GM13977 (cell line): ENCODE data around the gene SCARB1.

Experiments used
- DNase-seq: peaks from one replicate; pipeline ENCODE4 v3.0.0; 2012; ENCODE audit warnings: low spot score
- in situ Hi-C: fragments of 300-500 bp; cut with MboI; formaldehyde crosslinking; loops from one replicate; pipeline ENCODE4 v1.12.0; 2022; ENCODE audit warnings: low sequenced_read_pairs, low pct_unique_long_range_greater_than_20kb, mixed read lengths, inconsistent platforms; ENCODE audit not compliant: unreplicated experiment
- TF ChIP-seq, protein P1 (sequence below): IDR thresholded peaks from 2 replicates; pipeline ENCODE4 v1.5.1; 2012; ENCODE audit warnings: mild to moderate bottlenecking, control low read depth; ENCODE audit not compliant: insufficient read depth; ENCODE audit errors: extremely low read depth, missing control alignments

Gene SCARB1

DNA sequence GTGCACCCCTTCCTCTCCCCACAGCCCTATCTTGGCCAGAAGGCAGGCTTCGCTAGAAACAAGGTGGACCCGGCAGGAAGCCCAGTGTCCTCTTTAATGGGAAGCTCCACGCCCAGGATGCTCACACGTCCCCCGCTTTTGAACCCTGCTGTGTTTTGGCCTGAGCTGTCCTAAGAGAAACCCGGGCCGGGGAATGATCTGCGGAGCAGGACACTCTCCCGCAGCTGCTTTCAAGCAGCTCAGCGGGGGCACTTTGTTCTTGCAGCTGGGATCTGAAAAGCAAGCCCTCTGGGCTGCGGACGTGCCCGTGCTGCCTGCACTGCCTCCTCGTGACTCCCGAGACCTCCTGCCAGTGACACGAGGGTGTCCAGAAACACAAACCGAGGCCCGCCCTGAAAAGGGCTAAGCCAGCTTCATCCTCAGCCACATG, 30.0 kb downstream of the SCARB1 start:
- no peak for DNase-seq
- TF ChIP-seq, protein P1, sequence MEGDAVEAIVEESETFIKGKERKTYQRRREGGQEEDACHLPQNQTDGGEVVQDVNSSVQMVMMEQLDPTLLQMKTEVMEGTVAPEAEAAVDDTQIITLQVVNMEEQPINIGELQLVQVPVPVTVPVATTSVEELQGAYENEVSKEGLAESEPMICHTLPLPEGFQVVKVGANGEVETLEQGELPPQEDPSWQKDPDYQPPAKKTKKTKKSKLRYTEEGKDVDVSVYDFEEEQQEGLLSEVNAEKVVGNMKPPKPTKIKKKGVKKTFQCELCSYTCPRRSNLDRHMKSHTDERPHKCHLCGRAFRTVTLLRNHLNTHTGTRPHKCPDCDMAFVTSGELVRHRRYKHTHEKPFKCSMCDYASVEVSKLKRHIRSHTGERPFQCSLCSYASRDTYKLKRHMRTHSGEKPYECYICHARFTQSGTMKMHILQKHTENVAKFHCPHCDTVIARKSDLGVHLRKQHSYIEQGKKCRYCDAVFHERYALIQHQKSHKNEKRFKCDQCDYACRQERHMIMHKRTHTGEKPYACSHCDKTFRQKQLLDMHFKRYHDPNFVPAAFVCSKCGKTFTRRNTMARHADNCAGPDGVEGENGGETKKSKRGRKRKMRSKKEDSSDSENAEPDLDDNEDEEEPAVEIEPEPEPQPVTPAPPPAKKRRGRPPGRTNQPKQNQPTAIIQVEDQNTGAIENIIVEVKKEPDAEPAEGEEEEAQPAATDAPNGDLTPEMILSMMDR: no peak
- in situ Hi-C loops: no loop called here

DNA sequence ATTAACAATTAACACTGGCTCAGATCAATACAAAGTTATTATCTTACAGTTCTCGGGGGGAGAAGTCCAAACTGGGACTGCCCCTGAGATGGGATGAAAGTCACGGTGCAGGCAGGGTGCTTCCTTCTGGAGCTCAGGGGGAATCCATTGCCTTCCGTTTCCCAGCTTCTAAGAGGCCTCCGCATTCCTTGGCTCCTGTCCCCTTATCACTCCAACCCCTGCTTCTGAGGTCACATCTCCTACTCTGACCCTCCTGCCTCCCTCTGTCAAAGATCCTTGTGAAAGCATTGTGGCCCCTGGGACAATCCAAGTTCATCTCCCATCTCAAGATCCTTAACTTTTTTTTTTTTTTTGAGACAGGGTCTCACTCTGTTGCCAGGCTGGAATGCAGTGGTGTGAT, 30.8 kb downstream of the SCARB1 start:
- TF ChIP-seq, protein P1: no peak
- in situ Hi-C loops: no loop called here
- no peak for DNase-seq

DNA sequence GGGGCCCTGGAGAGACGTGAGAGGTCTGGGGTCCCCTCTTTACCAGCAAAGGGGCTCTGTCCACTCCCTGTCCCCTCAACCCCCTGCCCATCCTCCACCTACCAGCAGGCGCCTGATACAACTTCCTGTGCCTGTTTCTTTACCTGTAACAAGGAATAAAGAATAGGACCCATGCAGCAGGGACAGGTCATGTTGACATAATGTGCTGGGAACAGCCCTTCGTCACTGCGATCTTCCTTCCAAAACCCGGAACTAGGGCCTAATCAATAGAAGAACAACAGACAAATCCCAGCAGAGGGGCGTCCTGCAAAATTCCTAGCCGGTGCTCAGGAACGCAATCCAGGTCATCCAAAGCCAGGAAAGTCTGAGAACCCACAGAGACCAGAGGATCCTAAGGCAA, 32.1 kb downstream of the SCARB1 start:
- TF ChIP-seq, protein P1: no peak
- in situ Hi-C loops: no loop called here
- DNase-seq: no peak

DNA sequence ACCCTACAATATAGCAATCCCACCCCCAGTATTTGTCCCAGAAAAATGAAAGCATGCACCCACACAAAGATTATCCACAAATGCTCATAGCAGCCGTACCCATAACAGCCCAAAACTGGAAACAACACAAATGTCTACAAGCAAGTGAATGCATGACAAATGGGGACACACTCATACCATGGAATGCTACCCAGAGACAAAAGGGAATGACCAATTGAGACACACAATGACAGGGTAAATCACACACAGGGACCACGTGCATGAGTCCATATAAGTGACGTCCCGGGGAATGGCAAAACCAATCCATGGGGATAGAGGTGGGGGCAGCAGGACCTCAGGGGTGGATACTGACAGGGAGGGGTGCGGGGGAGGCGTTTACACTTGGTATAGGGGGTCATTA, 33.4 kb downstream of the SCARB1 start:
- TF ChIP-seq, protein P1: no peak
- no peak for DNase-seq
- in situ Hi-C loops: no loop called here

DNA sequence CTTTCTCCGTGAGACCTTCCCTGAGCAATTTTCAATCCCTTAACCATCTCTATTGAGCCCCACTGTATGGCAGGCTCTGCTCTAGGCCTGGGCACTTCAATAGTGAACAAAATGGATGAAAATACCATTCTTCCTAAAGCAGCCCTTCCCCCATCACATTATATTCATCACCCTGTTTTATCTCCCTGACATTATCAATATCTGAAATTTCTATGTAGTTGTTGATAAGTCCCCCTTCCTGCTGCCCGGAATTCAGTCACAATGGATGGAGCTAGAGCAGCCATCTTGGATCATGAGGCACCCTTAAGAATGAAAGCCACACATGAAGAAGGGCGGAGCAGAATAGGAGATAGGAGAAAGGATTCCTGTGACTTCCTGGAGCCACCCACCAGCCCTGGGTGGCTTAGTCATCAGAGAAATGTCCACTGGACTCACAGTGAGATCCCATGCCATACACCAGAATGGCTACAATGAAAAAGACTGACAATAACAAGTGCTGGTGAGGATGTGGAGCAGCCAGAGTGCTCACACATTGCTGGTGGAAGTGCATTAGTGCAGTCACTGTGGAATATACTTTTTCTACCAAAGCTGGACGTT, 33.9 kb downstream of the SCARB1 start:
- in situ Hi-C loops: no loop called here
- no peak for DNase-seq
- TF ChIP-seq, protein P1: no peak

DNA sequence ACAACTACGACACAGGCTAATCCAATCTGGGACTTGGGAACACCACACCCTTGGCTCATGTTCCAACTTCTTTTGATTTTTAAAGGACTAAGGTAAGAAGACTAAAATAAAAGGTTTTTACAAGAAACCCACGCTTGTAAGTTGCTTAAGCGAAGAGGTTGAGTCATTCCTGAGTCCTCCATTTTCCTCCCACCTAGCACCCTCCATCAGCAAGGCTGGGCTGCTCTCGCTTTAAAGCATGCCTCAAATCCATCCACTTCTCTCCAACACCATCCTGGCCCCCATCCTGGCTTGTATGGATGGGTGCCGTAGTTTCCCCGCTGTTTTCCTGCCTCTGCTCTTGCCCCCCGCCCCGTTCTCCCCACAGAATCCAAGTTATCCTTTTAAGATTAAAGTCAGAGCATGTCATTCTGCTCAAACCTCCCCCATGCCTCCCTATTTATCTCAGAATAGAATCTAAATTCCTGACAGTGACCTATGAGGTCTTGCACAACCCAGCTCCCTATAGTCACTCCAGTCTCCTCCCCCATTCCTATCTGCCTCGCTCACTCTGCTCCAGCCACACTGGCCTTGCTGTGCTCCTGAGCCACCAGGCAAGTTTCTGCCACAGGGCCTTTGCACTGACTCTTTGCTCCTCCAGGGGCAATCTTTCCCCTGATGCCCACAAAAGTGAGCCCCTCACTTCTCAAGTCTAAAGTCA, 34.5 kb downstream of the SCARB1 start:
- TF ChIP-seq, protein P1: no peak
- in situ Hi-C loops: no loop called here
- DNase-seq: no peak
